GM19328 (cell line): Measurements from ENCODE around the gene CEP170B.
"Not testable (repeated sequence)": the region's sequence is repeated elsewhere in the genome, so short reads cannot be mapped to it uniquely, and the experiment has no call there.

Experiments used
- ATAC-seq: cut with Tn5 transposase; IDR thresholded peaks from one replicate; pipeline ENCODE4 v1.9.1; 2021; ENCODE audit warnings: mild to moderate bottlenecking, moderate library complexity; ENCODE audit not compliant: unreplicated experiment

CEP170B gene

DNA sequence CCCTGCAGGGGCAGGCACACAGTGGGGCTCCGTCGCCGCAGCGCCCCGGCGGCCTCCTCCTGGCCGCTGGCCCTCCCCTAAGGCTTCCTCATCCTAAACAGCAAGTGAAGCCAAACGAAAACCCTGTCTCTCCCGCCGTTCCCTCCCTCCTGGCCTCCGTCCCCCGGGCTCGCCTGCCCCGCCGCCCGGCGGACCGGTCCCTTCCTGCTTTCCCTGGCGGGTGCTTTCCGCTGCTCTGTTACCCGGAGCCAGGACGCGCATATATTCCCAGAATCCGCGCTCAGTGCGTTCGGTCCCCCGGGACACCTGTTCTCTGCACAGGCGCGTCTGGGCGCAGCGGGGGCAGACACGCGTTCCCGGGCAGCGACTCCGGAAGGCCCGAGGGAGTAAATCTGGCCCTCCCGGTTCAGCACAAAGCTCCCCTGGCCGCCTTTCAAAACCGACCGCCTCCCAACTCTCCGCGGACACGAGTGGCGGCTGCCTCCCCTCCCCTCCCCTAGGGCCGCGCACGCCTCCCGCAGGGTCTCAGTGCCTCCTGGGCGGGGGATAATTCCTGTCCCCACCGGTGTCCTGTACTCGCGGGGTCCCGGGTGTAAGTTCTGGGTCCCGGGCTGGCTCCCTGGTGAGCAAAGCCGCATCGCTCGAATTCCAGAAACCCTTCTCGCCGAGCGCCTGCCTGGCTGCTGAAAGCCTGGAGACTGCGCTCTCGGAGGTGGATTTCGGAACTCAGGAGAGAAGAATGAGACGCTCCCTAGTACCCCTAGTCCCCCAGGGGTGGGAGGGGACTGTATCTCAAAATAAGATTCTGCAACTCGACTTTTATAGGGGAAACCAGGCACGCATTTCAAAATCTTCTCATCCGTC lies 21.4 kb upstream of the CEP170B start:
- no peak for ATAC-seq

DNA sequence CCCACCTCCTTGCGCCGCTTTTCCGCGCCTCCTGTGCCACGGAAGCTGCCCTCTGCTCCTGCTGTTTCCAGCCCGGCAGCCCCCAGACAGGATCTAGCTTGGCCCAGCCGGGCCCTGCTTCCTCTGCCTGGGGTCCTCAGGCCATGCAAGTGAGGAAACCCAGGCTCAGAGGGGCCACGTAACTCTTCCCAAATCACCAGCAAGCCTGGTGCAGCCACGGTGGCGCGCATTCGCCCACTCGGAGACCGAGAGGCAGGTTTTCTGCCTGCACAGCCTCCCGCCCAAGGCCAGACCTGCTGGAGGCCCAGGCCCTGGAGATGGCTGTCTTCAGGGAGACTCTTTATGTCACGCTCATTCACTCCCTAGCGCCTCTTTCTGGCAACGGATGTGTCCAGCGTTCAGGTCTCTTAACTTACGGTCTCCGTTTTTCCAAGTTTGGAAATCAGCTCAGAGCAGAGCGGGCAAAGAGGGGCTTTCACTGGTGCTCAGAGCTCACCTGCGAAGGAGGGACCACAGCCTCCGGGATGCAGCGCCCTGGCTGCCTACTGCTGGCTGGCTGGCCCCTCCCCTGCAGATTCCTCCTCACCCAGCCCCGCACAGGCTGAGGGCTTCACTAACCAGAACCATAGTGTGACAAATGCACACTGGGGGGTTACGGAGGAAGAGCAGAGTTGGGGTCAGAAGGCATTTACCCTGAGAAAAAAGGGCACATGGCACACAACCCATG lies 20.6 kb upstream of the CEP170B start:
- ATAC-seq, result no peak

DNA sequence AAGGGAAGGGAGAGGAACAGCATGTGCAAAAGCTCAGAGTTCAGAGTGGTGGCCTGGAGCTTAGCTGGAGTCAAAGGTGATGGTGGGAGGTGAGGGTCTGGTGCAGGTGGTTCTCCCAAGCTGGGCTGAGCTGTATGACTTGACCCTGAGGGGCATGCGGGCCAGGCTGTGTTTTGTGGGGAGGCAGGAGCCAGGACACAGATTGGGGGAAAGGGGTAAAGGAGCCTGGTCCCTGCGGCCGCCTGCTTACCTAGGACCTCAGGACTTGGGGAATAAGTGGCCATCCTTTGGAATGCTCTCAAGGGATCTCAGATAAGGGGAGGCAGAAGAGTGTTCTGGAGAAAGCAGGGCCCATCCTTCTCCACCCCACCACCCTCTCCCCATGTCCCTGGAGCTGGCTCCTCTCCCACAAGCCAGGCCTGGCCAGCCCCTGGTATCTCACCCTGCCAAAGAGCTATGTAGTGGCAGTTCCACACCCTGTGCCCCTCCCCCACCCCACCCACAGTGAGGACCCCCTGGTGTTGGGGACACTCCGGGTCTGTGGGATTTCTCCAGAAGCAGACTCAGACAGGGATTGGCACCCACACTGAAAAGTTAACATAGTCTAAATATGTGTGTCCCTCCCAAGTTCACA lies 19.9 kb upstream of the CEP170B start:
- ATAC-seq, result no peak

DNA sequence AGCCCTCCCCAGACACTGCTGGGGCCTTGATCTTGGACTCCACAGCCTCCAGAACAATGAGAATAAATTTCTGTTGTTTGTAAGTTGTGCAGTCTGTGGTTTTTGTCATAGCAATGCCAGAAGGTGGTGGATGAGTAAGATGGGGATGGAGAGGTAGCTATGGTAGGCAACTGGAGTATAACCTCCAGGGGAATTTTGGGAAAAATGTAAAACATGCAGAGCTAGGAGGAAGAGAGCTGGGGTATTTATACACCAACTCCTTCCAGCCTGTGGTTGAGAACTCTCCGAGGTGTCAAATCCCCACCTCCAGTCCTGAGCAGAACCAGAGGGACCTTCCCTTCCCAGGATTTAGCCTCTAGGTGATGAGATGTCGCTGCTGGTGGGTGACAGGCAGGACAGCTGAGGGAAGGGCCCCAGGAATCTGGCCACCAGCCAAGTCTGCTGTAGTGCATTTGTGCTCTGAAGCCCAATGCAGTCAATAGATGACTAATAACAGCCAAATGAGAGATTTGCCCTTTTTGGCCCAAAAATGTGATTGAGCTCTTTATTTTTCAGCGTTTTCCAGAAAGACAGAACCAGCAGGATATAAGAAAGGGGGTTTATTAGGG lies 19.1 kb upstream of the CEP170B start:
- no peak for ATAC-seq

DNA sequence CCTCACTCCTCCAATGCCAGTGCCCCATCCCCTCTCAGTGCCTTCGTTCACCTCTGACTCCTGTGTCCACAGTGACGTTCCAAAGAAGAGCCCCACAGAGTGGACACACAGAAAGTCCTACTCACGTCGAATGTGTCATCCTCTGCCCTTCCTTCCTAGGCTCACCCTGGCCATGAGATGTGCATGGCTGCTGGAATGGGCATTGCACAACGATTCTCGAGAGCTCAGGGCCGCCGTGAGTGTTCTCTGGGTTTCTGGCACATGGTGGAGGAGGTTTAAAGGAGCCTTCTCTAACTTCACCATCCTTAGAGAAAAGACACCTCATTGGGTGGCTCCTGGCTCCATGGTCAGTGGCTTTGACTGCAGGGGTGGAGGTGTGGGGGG lies 12.8 kb upstream of the CEP170B start:
- ATAC-seq, result no peak

DNA sequence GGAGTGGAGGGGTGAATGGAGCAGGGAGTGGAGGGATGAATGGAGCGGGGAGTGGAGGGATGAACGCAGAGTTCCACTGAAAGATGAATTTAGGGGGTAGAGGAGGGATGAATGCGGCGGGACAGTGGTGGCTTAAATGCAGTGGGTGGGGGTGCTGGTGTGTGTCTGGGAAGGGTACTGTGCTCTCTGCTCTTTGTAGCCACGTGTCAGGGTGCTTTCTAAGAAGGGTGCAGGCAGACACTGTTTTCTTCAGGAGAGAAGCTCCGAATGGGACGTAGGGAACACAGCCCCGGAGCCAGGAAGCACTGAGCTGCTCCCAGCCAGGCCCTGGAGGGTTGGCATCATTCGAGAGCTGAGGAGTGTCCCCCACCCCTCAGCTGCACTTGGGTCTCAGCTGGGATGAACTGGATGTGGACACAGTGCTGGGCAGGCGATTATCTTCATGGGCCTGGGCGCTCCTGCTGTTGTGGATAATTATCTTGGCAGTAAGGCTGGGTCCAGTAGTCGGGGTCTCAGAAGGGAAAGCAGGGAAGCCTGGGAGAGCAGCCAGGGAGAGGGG lies 9.5 kb upstream of the CEP170B start:
- ATAC-seq, result no peak

DNA sequence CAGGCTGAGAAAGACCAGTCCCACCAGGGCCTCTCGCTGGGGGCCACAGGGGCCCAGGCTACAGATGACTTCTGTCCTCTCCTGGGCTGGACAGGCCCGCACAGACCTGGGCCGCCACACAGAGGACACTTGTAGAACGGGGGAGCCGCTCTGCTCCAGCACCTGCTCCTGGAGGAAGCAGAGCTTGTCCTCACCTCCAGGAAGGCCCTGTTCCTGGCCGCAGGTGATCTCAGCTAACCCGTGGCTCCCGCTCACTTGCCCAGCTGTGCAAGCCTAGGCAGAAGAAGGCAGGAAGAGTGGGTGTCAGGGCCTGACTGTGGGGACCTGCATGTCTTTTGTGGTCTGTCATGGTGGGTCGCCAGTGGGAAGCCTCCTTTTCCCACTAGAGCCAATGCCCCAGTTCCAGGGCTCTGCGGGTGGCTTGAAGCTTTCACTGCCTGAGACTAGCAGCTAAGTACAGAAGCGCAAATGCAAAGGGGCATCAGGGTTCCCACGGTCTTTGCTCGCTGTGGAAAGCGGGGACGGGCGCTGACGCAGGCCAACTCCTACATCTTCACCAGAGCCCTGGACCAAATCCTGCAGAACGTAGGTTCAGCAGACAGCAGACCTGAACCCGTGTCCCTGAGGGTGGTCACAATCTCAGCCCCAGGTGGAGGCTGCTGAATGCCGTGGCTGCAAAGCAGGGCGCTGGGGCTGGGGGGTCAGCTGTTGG lies 8.8 kb upstream of the CEP170B start:
- no peak for ATAC-seq

DNA sequence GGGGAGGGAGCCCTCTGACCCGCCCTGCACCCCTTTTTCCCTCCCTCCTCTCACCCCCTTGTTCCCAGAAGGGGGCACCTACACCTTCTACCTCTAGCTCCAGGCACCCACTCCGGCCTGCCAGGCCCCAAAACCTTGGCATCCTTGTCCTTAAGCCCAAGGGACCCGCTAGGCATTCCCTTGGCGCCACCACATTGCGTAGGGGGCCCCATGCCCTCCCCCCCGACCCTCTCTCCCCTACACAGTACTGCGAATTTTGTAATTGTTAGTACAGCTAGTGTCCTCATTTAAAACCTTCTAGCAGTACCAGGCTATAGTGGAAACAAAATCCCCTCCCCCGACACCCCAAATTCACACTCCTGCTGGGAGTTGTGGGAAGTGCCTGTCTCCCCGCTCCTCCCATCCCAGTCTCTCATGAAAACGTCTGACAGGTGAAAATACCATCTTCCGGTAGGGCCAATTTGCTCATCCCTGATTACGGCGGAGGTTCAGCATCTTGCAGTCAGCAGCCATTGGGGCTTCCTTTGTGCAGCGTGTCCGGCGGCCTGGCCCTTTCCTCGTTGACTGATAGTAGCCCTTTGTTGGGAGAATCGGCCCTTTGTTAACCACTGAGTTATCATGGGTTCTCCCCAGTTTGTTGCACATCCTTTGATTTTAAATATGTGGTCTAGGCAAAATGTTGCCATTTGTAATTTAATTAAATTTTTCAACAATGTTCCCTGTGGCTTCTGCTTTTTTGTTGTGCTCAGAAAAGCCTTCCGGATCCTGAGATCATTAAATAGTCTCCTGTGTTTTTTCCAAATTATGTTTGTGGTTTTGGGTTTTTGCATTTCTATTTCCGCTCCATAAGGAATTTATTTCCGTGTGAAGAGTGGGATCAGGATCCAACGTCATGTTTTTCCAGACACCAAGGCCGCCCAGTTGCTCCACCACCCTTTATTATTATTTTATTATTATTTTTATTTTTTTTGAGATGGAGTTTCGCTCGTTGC lies 7.9 kb upstream of the CEP170B start:
- ATAC-seq, result no peak

DNA sequence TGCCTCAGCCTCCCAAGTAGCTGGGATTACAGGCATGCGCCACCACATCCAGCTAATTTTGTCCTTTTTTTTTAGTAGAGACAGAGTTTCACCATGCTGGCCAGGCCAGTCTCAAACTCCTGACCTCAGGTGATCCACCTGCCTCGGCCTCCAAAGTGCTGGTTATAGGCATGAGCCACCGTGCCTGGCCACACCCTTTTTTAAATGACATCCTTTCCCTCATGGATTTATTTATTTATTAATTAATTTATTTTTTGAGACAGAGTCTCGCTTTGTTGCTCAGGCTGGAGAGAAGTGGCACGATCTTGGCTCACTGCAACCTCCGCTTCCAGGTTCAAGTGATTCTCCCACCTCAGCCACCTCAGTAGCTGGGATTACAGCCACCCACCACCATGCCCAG lies 7.1 kb upstream of the CEP170B start:
- not testable (repeated sequence) for ATAC-seq

DNA sequence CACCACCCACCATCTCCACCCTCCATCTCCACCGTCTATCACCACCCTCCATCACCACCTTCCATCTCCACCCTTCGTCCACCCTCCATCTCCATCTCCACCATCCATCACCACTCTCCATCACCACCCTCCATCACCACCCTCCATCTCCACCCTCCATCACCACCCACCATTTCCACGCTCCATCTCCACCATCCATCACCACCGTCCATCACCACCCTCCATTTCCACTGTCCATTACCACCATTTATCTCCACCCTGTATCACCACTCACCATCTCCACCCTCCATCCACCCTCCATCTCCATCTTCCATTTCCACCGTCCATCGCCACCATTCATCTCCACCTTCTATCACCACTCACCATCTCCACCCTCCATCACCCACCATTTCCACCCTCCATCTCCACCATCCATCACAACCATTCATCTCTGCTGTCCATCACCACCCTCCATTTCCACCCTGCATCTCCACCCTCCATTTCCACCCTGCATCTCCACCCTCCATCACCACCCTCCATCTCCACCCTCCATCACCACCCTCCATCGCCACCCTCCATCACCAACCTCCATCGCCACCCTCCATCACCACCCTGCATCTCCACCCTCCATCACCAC lies 6.1 kb upstream of the CEP170B start:
- ATAC-seq, result no peak

DNA sequence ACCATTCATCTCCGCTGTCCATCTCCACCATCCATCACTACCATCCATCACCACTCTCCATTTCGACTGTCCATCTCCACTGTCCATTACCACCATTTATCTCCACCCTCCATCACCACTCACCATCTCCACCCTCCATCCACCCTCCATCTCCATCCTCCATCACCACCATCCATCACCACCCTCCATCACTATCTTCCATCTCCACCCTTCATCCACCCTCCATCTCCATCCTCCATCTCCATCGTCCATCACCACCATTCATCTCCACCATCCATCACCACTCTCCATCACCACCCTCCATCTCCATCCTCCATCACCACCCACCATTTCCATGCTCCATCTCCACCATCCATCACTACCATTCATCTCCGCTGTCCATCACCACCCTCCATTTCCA lies 5.2 kb upstream of the CEP170B start:
- ATAC-seq, result no peak

DNA sequence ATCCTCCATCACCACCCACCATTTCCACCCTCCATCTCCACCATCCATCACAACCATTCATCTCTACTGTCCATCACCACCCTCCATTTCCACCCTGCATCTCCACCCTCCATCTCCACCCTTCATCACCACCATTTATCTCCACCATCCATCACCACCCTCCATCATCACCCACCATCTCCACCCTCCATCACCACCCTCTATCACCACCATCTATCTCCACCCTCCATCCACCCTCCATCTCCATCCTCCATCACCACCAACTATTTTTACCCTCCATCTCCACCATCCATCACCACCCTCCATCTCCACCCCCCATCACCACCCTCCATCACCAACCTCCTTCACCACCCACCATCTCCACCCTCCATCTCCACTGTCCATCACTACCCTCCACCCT lies 4.7 kb upstream of the CEP170B start:
- ATAC-seq, result no peak

DNA sequence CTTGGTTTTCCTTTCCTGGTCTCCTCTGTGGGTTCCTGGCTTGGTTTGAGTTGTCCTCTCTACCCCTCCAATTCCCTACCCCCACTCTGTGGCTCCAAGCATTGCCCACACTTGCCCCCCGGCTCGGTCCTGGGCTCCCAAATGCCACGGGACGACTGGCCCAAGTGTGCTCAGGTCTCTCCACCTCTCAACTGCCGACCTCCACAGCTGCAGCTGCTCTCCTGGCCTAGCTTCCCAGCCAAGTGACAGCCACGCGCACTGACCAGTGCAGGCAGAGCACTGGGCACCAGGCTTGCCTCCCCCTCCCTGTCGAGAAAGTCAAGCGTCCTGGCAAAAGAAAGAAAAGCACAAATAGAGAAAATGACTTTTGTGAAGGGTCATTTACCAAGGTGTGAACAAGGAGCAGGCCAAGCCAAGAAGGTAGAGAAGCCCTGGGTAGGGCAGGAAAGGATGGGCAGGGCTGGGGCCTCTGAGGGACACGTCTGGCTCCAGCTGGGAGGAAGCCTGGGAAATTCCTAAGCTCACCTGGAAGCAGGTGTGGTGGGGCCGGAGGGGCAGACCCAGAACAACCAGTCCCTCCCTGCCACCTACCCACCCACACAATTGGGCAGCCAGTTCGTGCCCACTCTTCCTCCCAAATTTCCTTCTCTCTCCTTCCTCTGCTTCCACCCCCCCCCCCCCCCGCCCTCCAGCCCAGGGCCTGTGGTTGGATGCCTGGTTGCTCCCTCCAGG lies 1.8 kb upstream of the CEP170B start:
- no peak for ATAC-seq

DNA sequence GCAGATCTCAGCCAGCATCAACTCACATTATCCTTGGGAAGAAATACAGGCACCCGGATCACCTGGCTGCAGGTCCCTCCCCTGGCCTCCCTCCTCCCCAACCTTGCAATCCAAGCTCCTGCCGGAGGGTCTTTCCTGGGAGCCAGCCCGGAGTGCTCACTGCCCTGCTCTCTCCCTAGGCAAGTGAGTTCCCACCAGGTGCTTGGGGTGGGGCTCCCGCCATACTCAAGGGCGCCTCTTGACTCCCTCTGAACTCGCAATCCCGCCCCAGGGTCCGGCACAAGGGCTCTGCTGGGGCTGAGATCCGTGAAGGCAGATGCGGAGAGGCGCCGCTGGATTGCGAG lies 1.2 kb upstream of the CEP170B start:
- no peak for ATAC-seq

DNA sequence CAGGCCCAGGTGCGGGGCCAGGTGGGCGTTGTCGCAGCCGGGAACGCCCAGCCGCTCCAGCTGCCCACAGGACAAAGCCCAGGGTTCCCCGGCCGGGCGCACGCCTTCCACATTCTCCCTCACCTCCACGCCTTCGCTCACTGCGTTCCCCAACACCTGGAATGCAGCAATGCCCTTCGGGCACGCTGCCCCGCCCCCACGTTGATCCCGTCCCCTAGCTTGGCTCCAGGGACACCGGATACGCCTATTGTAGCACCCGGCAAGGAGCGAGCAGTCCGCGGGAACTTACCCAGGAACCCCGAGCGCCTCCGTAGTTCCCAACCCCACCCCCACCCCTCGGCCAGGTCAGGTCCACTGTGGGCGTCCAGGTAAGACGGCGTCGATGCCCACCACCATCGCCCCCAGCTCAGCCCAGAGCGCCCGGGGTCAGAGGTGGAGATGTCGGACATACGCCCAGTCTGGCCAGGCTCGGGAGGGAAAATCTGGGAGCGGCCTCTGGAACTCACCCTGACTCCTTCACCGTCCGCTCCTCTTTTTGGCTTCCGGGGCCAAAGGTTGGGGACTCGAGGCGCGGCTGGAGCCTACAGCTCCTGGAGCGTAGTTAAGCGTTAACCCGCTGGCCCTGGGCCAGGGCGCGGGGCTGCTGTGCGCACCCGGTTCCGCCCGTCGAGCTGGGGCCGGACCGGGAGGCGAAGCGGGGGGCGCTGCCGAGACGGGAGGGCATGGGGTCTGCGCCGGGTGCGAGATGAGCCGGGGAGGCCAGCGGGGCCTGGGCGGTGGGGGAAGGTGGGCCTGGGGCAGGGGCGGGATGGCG lies 594 bp upstream of the CEP170B start:
- ATAC-seq, result no peak

DNA sequence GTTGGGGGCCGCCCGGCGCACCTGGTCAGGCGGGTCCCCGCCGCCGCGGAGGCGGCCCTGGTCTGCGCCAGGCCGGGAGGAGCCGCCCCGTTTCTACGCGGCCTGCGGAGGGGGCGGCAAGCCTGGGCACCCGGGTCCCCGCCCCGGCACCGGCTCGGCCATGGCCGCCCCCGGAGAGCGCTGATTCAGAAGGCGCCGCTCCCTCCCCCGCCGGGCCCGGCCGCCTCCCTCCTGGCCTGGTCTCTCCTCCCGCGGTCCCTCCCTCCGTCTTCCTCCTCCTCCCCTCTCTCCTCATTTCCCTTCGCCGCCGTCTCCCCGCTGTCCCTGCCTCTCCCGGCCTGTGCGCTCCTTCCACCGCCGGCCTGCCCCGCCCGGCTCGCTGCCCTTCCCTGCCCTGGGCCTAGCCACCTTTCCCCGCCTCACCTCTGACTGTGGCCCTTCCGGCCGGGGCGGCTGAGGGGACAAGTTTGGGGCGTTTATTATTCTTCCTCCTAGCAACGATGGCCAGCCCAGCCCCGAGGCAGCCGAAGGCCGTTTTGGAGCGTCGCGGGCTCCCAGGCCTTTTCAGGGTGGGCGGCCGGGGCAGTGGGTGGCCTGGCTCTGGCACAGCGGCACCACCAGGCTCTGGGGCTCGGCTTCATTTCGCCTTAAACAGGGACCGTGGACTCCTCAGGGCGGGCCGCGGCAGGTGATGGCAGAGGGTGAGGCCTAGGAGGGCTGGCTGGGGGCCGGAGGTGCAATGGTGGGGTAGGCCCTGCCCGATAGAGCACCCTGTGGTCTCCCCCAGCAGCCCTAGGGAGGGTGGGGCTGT lies 768 bp downstream of the CEP170B start:
- no peak for ATAC-seq
